Measurements from ENCODE around the gene ENTHD1.
"Not testable (repeated sequence)": the region's sequence is repeated elsewhere in the genome, so short reads cannot be mapped to it uniquely, and the experiment has no call there.

The ENTHD1 gene

DNA sequence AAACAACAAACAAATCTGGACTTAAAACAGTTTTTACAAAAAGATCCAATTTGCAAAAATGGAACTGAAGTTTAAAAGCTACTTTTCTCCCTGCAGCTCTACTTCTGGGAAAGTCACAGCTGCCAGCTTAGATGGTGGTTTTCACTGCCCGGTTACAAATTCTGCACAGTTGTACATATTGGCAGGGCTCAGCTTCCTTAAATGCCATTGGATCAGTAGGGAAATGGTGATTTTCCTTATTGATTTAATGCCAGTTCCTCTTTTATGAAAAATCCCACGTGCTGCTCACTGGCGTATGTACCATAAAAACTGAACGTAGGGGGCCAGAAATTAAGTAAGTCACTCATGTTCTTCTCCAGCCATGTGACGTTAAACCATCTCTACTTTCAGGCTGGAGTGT, 30.1 kb upstream of the ENTHD1 start:
- DNase-seq: no peak

DNA sequence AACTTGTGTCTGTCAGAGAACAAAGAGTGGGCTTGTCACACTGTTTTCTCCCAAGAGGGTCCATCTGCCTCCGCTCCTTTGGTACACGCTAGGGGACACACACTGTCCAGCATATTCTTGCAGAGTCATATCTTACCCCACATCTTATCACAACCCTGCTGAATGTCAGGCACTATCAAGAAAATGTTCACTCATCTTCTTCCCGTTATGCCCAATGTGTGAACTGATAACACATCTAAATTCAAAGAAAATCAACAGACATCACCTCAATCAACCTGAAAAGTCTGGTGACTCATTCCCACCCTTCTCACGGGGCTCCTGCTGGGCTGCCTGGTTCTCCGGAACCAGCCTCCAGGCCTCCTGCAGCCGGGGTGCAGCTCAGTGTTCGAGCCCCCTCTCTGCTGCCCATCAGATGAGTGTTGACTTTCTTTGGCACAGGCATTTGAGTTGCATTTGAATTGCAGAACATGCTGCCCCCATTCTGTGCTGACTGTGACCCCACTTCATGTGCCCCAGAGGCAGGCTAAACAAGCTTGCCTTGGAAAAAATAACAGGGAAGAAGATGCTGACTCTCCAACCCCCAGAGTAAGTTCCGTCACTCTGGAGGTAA, 26.7 kb upstream of the ENTHD1 start:
- no peak for DNase-seq

GRCh38 chr22:39917776-39918495, 24.4 kb upstream of the ENTHD1 start:
- no peak for DNase-seq

- DNase-seq: no peak
Observed at GRCh38 chr22:39917197-39917643, 23.7 kb upstream of the ENTHD1 start.

DNA sequence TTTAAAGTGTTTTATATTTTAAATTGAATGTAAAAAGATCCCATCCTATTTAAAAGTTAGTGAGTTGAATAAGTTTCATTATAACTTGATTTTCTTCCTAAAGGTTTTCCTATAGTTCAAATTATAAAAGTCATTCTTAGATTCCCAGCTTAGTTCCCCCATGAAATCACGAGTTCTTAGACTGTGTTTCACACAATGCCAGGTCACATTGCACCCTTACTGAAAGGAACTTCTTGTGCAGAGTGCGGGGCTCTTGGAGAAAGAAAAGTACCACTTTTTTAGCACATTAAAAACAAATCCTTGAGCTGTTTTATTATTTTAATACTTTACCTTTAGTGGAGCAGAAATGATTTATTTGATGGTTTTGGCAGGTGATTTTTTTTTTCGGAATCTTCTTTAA, 22.9 kb upstream of the ENTHD1 start:
- no peak for DNase-seq

GRCh38 chr22:39915295-39915726, 21.8 kb upstream of the ENTHD1 start:
- DNase-seq: no peak

- DNase-seq: no peak
Observed at GRCh38 chr22:39914584-39914983, 21.0 kb upstream of the ENTHD1 start.

- DNase-seq: no peak
Observed at GRCh38 chr22:39913886-39914285, 20.3 kb upstream of the ENTHD1 start.

DNA sequence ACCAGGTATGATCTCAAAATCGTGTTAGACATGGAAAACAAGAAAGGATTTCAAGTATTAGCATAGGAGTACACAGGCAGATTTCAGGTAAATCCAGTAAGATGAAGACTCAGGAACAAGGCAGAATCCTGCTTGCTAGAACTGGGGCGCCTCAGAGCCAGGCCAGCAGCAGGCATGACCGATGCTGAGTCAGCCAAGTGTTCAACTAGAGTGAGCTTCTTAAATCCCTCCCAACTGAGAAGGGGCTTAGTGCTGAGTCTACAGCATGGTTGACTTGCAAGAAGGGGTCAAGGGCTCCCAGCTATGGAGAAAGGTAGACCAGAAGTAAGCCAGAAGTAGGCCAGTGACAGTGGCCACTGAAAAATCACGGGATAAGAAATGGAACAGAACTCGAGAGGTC, 19.8 kb upstream of the ENTHD1 start:
- no peak for DNase-seq

DNA sequence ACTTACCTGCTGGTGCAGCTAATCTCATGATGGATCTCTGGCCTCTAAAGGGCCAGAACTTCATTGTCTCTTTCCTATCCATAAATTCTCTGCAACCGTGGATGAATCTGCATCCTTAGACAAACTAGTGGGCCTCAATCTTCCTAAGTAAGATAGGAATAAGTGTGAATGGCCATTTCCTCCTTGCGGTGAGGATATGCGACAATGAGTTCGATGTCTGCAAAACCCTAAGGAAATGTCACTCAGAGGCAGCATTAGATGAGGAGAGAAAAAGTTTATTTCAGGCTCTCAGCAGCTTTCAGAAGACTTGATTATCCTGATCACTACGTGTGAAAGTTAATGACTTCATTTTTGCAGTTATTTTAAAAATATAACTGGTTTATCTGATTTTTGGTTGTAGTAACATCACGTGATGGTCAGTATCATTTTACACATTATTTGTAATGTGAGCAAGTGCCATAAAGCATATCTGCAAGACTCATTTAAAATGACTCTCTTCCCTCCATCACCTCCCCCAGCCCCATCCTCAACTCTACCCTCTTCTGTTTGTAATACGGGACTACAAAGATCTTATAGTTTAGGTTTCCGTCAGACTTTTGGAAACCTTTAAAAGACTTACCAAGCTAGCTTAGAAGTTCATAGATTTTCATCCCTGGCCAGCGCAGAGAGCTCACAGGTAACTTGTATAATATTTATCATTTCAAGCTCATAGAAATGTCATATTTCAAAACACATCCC, 17.5 kb upstream of the ENTHD1 start:
- no peak for DNase-seq

- DNase-seq: peak; percentile 20
Observed at GRCh38 chr22:39908737-39909136, 15.2 kb upstream of the ENTHD1 start.

- no peak for DNase-seq
Observed at GRCh38 chr22:39908136-39908535, 14.6 kb upstream of the ENTHD1 start.

DNA sequence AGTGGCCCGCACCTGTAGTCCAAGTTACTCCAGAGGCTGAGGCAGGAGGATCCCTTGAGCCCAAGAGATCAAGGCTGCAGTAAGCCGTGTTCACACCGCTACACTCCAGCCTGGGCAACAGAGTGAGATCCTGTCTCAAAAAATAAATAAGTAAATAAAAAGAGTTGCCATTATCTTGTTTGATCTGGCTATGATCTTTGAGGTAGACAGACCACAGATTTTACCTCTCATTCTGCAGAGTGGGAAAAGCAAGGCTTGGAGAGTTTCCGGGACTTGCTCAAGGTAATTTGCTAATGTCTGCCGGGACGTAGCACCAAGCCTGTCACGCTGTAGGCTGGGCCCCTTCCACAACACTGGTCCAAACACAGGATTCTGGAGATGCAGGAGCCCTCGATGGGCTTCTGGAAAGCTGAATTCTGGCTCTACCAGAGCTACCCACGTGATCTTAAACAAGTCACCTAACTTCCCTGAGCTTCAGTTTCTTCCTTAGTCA, 14.1 kb upstream of the ENTHD1 start:
- no peak for DNase-seq

DNA sequence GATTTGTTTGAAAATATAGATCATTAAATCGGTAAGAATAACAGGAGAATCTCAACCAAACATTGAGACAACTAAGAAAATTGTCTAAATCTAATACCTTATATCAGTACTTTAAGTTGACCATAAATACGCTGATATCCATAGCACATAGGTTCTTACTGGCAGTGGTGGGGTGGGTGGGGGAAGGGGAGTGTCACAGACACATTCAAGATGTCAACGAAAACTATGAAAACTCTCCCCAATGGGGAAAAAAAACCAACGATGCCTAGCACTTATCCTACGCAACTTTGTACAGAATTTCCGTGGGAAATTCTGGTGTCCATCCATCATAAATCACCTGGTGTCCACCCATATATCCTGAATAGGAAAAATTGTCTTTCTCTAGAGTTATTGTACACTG, 13.5 kb upstream of the ENTHD1 start:
- DNase-seq: no peak

- no peak for DNase-seq
Observed at GRCh38 chr22:39906207-39906606, 12.6 kb upstream of the ENTHD1 start.

GRCh38 chr22:39905687-39906086, 12.1 kb upstream of the ENTHD1 start:
- no peak for DNase-seq

GRCh38 chr22:39904862-39905261, 11.3 kb upstream of the ENTHD1 start:
- DNase-seq: no peak

GRCh38 chr22:39904024-39904423, 10.5 kb upstream of the ENTHD1 start:
- not testable (repeated sequence) for DNase-seq

GRCh38 chr22:39901565-39902146, 8.1 kb upstream of the ENTHD1 start:
- no peak for DNase-seq

DNA sequence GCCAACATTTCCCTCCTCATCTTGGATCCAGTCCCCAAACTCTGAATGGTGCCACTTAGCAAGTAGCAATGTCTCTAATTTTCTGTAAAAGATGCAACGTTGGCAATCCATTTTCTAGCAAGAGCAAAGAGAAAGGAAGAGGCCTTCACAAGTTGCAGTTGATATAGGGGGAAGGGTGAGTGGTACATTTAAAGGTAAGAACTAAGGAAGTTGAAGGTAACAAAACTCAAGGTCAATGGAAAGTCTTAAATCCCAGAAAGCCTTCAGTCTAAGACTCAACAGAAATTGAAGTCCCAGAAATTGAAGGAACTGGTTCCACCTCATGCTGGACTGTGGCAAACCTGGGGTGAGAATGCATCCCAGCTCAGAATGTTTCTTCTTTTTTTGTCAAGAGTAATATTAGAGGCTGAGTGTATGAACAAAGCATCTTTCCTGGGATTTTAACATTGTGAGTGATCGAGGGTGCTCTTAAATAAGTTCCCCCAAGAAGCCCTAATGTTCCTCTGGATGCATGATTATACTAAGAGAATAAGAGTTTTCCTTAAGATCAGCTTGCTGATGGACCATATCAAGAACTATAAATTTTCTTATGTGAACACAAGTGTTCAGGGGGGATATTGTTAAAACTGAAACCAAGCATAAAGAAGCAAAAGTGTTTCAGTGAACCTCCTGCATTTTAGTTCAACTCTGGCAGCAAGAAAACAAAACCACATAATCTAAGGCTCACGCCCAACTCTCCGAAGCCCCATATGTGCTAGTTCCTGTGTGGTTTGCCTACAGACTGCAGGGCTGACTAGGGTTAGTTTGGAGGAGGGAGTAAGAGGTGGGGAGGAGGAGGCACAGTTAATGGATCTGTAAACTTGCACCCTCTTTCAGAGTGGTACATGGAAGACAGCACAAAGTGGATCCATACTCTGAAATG, 7.0 kb upstream of the ENTHD1 start, which contains the start of gene GRAP2:
Gene GRAP2 (plus strand): TSS at position 779 of the 922 bp plus-strand sequence. CDS start 46,023 bp downstream, outside the sequence.
- DNase-seq: no peak

- no peak for DNase-seq
Observed at GRCh38 chr22:39898997-39899396, 5.4 kb upstream of the ENTHD1 start.

DNA sequence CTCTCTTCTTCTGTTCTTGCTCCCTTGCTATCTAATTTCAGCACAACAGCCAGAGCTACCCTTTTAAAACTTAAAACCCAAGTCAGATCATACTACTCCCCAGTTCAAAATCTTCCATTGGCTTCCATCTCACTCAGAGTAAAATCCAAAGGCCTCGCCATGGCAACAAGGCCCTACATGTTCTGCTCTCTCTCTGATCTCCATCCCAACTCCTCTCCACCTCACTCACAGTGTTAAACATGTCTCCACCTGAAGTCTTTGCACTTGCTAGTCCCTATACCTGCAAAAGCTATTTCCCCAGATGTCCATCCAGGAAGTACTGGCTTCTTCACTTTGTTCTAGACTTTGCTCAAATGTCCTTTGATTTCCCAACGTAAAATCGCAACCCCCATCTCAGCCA, 4.3 kb upstream of the ENTHD1 start:
- DNase-seq: no peak

Data from kidney glomerular epithelial cell (primary cell).